HEK293 (cell line): Measurements from ENCODE around the gene MON1B.

Source experiments
- AEBP2 ChIP-seq: fragments of 450-650 bp; formaldehyde crosslinking; IDR thresholded peaks from 2 replicates; pipeline ENCODE4 v1.5.1; 2016; ENCODE audit warnings: missing biosample characterization, missing genetic modification characterization, borderline replicate concordance
- EGR2 ChIP-seq: fragments of 450-650 bp; formaldehyde crosslinking; IDR thresholded peaks from 2 replicates; pipeline ENCODE4 v1.5.1; 2016; ENCODE audit warnings: low read depth, missing biosample characterization, missing genetic modification characterization
- GLI4 ChIP-seq: fragments of 450-650 bp; formaldehyde crosslinking; IDR thresholded peaks from 2 replicates; pipeline ENCODE4 v1.5.1; 2016; ENCODE audit warnings: missing biosample characterization, missing genetic modification characterization
- GLIS2 ChIP-seq: fragments of 450-650 bp; formaldehyde crosslinking; IDR thresholded peaks from 2 replicates; pipeline ENCODE4 v1.5.1; 2016; ENCODE audit warnings: missing biosample characterization, missing genetic modification characterization
- KLF1 ChIP-seq: fragments of 450-650 bp; formaldehyde crosslinking; IDR thresholded peaks from 2 replicates; pipeline ENCODE4 v1.5.1; 2016; ENCODE audit warnings: missing biosample characterization, missing genetic modification characterization
- KLF16 ChIP-seq: fragments of 450-650 bp; formaldehyde crosslinking; IDR thresholded peaks from 2 replicates; pipeline ENCODE4 v1.5.1; 2017; ENCODE audit warnings: missing biosample characterization, missing genetic modification characterization
- KLF8 ChIP-seq: fragments of 450-650 bp; formaldehyde crosslinking; IDR thresholded peaks from 2 replicates; pipeline ENCODE4 v1.5.1; 2016; ENCODE audit warnings: missing biosample characterization, missing genetic modification characterization
- OVOL3 ChIP-seq: fragments of 450-650 bp; formaldehyde crosslinking; IDR thresholded peaks from 2 replicates; pipeline ENCODE4 v1.5.1; 2016; ENCODE audit warnings: missing biosample characterization, missing genetic modification characterization
- SP3 ChIP-seq: fragments of 450-650 bp; formaldehyde crosslinking; IDR thresholded peaks from 2 replicates; pipeline ENCODE4 v1.5.1; 2016; ENCODE audit warnings: missing biosample characterization, missing genetic modification characterization
- YY1 ChIP-seq: fragments of 450-650 bp; formaldehyde crosslinking; IDR thresholded peaks from 2 replicates; pipeline ENCODE4 v1.5.1; 2018; ENCODE audit warnings: missing biosample characterization, missing genetic modification characterization
- YY2 ChIP-seq: fragments of 450-650 bp; formaldehyde crosslinking; IDR thresholded peaks from 2 replicates; pipeline ENCODE4 v1.5.1; 2016; ENCODE audit warnings: missing biosample characterization, missing genetic modification characterization
- ZBTB1 ChIP-seq: fragments of 450-650 bp; formaldehyde crosslinking; IDR thresholded peaks from 2 replicates; pipeline ENCODE4 v1.5.1; 2016; ENCODE audit warnings: missing biosample characterization, missing genetic modification characterization
- ZBTB21 ChIP-seq: fragments of 450-650 bp; formaldehyde crosslinking; IDR thresholded peaks from 2 replicates; pipeline ENCODE4 v1.5.1; 2017; ENCODE audit warnings: missing biosample characterization, missing genetic modification characterization
- ZFP3 ChIP-seq: fragments of 450-650 bp; formaldehyde crosslinking; IDR thresholded peaks from 2 replicates; pipeline ENCODE4 v1.5.1; 2016; ENCODE audit warnings: low read depth, missing biosample characterization, missing genetic modification characterization
- ZIC2 ChIP-seq: fragments of 450-650 bp; formaldehyde crosslinking; IDR thresholded peaks from 2 replicates; pipeline ENCODE4 v1.5.1; 2016; ENCODE audit warnings: missing biosample characterization, missing genetic modification characterization
- ZNF133 ChIP-seq: fragments of 450-650 bp; formaldehyde crosslinking; IDR thresholded peaks from 2 replicates; pipeline ENCODE4 v1.5.1; 2016; ENCODE audit warnings: missing biosample characterization, missing genetic modification characterization
- ZNF138 ChIP-seq: fragments of 450-650 bp; formaldehyde crosslinking; IDR thresholded peaks from 2 replicates; pipeline ENCODE4 v1.5.1; 2016; ENCODE audit warnings: missing biosample characterization, missing genetic modification characterization, borderline replicate concordance
- ZNF155 ChIP-seq: fragments of 450-650 bp; formaldehyde crosslinking; IDR thresholded peaks from 2 replicates; pipeline ENCODE4 v1.5.1; 2016; ENCODE audit warnings: missing biosample characterization, missing genetic modification characterization
- ZNF302 ChIP-seq: fragments of 450-650 bp; formaldehyde crosslinking; IDR thresholded peaks from 2 replicates; pipeline ENCODE4 v1.5.1; 2016; ENCODE audit warnings: missing biosample characterization, missing genetic modification characterization, low read depth
- ZNF341 ChIP-seq: fragments of 450-650 bp; formaldehyde crosslinking; IDR thresholded peaks from 2 replicates; pipeline ENCODE4; 2016; ENCODE audit warnings: low read depth, missing biosample characterization, missing genetic modification characterization
- ZNF350 ChIP-seq: fragments of 450-650 bp; formaldehyde crosslinking; IDR thresholded peaks from 2 replicates; pipeline ENCODE4 v1.5.0; 2017; ENCODE audit warnings: missing biosample characterization, mild to moderate bottlenecking, missing genetic modification characterization
- ZNF426 ChIP-seq: fragments of 450-650 bp; formaldehyde crosslinking; IDR thresholded peaks from 2 replicates; pipeline ENCODE4 v1.5.1; 2017; ENCODE audit warnings: missing biosample characterization, missing genetic modification characterization, mild to moderate bottlenecking, inconsistent platforms, moderate library complexity
- ZNF433 ChIP-seq: fragments of 450-650 bp; formaldehyde crosslinking; IDR thresholded peaks from 2 replicates; pipeline ENCODE4 v1.5.1; 2016; ENCODE audit warnings: missing biosample characterization, missing genetic modification characterization, low read depth
- ZNF549 ChIP-seq: fragments of 450-650 bp; IDR thresholded peaks from 2 replicates; pipeline ENCODE4 v1.5.1; 2018; ENCODE audit warnings: missing biosample characterization, missing genetic modification characterization, mild to moderate bottlenecking, inconsistent platforms, moderate library complexity
- ZNF585B ChIP-seq: fragments of 450-650 bp; formaldehyde crosslinking; IDR thresholded peaks from 2 replicates; pipeline ENCODE4 v1.5.1; 2016; ENCODE audit warnings: missing biosample characterization, missing genetic modification characterization
- ZNF747 ChIP-seq: fragments of 450-650 bp; formaldehyde crosslinking; IDR thresholded peaks from 2 replicates; pipeline ENCODE4 v1.5.1; 2016; ENCODE audit warnings: missing biosample characterization, missing genetic modification characterization
- ZNF837 ChIP-seq: fragments of 450-650 bp; formaldehyde crosslinking; IDR thresholded peaks from 2 replicates; pipeline ENCODE4 v1.5.1; 2016; ENCODE audit warnings: missing biosample characterization, missing genetic modification characterization
- ZSCAN16 ChIP-seq: fragments of 450-650 bp; formaldehyde crosslinking; IDR thresholded peaks from 2 replicates; pipeline ENCODE4 v1.5.1; 2016; ENCODE audit warnings: missing biosample characterization, missing genetic modification characterization
- ZSCAN5A ChIP-seq: fragments of 450-650 bp; formaldehyde crosslinking; IDR thresholded peaks from 2 replicates; pipeline ENCODE4 v1.5.1; 2016; ENCODE audit warnings: missing biosample characterization, missing genetic modification characterization
- TF ChIP-seq, protein P1 (sequence below): fragments of 450-650 bp; IDR thresholded peaks from 2 replicates; pipeline ENCODE4 v1.5.1; 2018; ENCODE audit warnings: missing biosample characterization, mild to moderate bottlenecking, missing genetic modification characterization
- TF ChIP-seq, protein P2 (sequence below): fragments of 450-650 bp; formaldehyde crosslinking; IDR thresholded peaks from 2 replicates; pipeline ENCODE4; 2016; ENCODE audit warnings: missing biosample characterization, missing genetic modification characterization
- TF ChIP-seq, protein P3 (sequence below): fragments of 450-650 bp; formaldehyde crosslinking; IDR thresholded peaks from 2 replicates; pipeline ENCODE4 v1.5.1; 2016; ENCODE audit warnings: missing biosample characterization, missing genetic modification characterization
- TF ChIP-seq, protein P4 (sequence below): fragments of 450-650 bp; formaldehyde crosslinking; IDR thresholded peaks from 2 replicates; pipeline ENCODE4 v1.5.1; 2016; ENCODE audit warnings: missing biosample characterization, missing genetic modification characterization

Gene MON1B

DNA sequence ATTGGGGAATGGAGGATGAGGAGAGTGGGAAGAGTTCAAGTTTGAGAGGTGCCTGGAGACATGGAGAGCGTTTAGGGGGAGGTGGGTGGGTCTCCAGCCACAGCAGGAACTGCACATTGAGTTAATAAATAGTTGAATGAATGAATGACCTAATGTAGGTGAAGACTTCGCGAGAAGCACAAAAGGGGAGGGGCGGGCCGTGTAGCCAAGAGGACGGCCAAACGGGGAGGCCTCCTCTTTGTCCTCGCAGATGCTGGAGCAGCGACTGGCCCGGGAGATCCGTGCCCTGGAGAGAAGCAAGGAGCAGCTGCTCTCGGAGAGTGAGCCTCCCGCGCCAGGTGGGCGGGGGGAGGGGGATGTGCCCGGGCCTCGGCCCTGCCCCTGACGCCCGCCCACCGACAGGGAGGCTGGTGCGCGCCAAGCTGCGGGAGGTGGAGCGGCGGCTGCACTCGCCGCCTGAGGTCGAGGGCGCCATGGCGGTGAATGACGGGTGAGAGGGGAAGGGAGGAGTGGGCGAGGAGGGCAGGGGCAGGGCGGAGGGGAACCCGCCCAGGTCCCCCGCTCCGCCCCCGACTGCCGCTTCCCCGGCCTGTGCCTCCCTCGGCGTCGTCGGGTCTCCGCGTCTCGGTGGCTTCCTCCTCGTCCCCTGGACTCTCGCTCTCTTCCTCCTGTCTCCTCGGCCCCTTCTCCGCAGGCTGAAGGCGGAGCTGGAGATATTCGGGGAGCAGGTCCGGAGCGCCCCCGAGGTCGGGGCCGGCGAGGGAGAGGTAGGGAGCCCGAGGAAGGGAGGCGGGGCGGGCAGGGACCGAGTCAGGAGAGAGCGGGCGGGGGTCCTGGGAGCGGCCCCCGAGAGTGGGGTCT is 21.1 kb downstream of the MON1B start (continued):
- TF ChIP-seq YY2 (tag by site-specific recombination) (peak; percentile 57; the same call in 1 of the 2 replicates), ZNF837 (tag by site-specific recombination) (no peak), ZNF341 (tag by site-specific recombination) (peak; percentile 98), EGR2 (tag by site-specific recombination) (peak; percentile 93), ZSCAN5A (tag by site-specific recombination) (no peak), ZNF426 (tag by site-specific recombination) (no peak), YY1 (peak; percentile 61; the same call in 1 of the 2 replicates), ZSCAN16 (tag by site-specific recombination) (no peak), SP3 (tag by site-specific recombination) (peak; percentile 96), ZFP3 (no peak), ZNF585B (tag by site-specific recombination) (no peak), GLI4 (tag by site-specific recombination) (no peak), GLIS2 (tag by site-specific recombination) (peak; percentile 88), ZNF747 (tag by site-specific recombination) (no peak), ZNF433 (tag by site-specific recombination) (no peak), ZNF302 (tag by site-specific recombination) (no peak), ZNF350 (tag by site-specific recombination) (no peak), ZBTB1 (tag by site-specific recombination) (no peak), KLF1 (tag by site-specific recombination) (peak; percentile 95), OVOL3 (tag by site-specific recombination) (no peak), KLF16 (peak; percentile 93), AEBP2 (no peak), ZNF155 (tag by site-specific recombination) (no peak), ZNF549 (tag by site-specific recombination) (no peak), ZNF133 (tag by site-specific recombination) (no peak), KLF8 (tag by site-specific recombination) (peak; percentile 94; the same call in 1 of the 2 replicates), ZNF138 (tag by site-specific recombination) (no peak), ZBTB21 (no peak), ZIC2 (tag by site-specific recombination) (peak; percentile 88)
- TF ChIP-seq, protein P1, sequence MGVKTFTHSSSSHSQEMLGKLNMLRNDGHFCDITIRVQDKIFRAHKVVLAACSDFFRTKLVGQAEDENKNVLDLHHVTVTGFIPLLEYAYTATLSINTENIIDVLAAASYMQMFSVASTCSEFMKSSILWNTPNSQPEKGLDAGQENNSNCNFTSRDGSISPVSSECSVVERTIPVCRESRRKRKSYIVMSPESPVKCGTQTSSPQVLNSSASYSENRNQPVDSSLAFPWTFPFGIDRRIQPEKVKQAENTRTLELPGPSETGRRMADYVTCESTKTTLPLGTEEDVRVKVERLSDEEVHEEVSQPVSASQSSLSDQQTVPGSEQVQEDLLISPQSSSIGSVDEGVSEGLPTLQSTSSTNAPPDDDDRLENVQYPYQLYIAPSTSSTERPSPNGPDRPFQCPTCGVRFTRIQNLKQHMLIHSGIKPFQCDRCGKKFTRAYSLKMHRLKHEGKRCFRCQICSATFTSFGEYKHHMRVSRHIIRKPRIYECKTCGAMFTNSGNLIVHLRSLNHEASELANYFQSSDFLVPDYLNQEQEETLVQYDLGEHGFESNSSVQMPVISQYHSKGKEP (tag by site-specific recombination), result peak; percentile 48; the same call in 1 of the 2 replicates
- TF ChIP-seq, protein P2, sequence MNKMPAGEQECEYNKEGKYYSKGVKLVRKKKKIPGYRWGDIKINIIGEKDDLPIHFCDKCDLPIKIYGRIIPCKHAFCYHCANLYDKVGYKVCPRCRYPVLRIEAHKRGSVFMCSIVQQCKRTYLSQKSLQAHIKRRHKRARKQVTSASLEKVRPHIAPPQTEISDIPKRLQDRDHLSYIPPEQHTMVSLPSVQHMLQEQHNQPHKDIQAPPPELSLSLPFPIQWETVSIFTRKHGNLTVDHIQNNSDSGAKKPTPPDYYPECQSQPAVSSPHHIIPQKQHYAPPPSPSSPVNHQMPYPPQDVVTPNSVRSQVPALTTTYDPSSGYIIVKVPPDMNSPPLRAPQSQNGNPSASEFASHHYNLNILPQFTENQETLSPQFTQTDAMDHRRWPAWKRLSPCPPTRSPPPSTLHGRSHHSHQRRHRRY (tag by site-specific recombination), result no peak
- TF ChIP-seq, protein P3, sequence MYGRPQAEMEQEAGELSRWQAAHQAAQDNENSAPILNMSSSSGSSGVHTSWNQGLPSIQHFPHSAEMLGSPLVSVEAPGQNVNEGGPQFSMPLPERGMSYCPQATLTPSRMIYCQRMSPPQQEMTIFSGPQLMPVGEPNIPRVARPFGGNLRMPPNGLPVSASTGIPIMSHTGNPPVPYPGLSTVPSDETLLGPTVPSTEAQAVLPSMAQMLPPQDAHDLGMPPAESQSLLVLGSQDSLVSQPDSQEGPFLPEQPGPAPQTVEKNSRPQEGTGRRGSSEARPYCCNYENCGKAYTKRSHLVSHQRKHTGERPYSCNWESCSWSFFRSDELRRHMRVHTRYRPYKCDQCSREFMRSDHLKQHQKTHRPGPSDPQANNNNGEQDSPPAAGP (tag by site-specific recombination), result peak; percentile 76
- TF ChIP-seq, protein P4, sequence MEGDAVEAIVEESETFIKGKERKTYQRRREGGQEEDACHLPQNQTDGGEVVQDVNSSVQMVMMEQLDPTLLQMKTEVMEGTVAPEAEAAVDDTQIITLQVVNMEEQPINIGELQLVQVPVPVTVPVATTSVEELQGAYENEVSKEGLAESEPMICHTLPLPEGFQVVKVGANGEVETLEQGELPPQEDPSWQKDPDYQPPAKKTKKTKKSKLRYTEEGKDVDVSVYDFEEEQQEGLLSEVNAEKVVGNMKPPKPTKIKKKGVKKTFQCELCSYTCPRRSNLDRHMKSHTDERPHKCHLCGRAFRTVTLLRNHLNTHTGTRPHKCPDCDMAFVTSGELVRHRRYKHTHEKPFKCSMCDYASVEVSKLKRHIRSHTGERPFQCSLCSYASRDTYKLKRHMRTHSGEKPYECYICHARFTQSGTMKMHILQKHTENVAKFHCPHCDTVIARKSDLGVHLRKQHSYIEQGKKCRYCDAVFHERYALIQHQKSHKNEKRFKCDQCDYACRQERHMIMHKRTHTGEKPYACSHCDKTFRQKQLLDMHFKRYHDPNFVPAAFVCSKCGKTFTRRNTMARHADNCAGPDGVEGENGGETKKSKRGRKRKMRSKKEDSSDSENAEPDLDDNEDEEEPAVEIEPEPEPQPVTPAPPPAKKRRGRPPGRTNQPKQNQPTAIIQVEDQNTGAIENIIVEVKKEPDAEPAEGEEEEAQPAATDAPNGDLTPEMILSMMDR (tag by site-specific recombination), result peak; percentile 45; the same call in 1 of the 2 replicates
